ENCODE measurements around the gene PPP1R12B.
"Not testable (repeated sequence)": the region's sequence is repeated elsewhere in the genome, so short reads cannot be mapped to it uniquely, and the experiment has no call there.

Gene PPP1R12B

DNA sequence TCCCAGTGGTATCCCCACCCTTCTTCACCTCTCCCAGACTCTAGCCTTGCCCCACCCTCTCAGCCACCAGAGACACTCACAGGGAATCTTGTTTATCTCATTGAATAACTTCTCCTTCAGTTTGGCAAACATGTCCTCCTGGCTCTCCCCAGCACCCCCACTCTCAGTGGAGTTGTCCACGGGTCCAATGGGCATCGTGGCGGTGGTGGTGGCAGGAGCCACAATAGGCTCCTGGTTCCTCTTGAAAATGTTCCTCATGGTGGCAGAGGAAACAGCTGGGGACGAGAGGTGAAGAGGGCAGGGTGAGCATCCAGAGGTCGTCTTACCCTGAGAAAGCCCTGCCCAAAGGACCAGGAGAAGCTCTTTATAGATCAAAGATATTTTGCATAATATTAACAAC, 257.0 kb downstream of the PPP1R12B start:
- no peak for DNase-seq (ENCODE audit: low read depth in 2 of 2)

GRCh38 chr1:202612036-202612435, 263.5 kb downstream of the PPP1R12B start:
- DNase-seq (ENCODE audit: low read depth in 2 of 2): not testable (repeated sequence)

GRCh38 chr1:202613571-202613970, 265.1 kb downstream of the PPP1R12B start:
- no peak for DNase-seq (ENCODE audit: low read depth in 2 of 2)

DNA sequence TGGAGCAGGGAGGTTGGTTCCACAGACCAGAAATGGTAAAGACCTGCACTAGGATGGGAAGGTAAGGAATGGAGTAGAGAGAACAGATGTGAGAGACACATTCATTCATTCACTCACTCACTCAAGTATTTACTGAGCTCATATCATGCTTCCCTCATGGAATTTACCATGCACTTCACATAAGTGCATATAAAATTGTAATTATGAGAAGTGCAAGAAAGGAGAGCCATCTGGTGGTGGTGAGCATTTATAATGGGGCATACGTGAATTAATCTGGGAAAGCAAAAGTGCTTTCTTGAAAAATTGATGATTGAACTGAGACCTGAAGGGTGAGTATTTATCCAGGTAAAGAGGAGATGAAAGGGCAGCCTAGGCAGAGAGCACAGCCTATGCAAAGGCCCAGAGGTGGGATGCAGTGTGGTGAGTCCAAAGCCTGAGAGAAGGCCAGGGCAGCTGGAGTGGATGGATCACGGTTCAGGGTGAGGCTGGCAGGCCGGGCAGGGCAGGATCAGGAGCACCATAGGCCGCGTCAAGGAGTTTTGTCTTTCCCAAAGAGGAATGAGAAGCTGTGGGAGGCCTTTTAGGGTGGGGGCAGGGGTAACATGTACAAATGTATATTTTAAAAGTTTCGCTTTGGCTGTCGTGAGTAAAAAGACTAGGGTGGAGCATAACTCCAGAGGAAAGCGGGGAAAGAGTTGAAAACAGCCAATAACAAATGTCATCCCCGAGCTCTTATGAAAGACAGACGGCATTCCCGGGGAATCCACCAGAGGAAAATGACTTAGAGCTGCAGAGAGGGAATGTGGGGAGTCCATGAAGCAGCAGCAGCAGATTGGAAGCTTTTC, 266.1 kb downstream of the PPP1R12B start:
- DNase-seq (ENCODE audit: low read depth in 2 of 2): not testable (repeated sequence)

GRCh38 chr1:202615208-202615500, 266.7 kb downstream of the PPP1R12B start:
- DNase-seq (ENCODE audit: low read depth in 2 of 2): not testable (repeated sequence)

DNA sequence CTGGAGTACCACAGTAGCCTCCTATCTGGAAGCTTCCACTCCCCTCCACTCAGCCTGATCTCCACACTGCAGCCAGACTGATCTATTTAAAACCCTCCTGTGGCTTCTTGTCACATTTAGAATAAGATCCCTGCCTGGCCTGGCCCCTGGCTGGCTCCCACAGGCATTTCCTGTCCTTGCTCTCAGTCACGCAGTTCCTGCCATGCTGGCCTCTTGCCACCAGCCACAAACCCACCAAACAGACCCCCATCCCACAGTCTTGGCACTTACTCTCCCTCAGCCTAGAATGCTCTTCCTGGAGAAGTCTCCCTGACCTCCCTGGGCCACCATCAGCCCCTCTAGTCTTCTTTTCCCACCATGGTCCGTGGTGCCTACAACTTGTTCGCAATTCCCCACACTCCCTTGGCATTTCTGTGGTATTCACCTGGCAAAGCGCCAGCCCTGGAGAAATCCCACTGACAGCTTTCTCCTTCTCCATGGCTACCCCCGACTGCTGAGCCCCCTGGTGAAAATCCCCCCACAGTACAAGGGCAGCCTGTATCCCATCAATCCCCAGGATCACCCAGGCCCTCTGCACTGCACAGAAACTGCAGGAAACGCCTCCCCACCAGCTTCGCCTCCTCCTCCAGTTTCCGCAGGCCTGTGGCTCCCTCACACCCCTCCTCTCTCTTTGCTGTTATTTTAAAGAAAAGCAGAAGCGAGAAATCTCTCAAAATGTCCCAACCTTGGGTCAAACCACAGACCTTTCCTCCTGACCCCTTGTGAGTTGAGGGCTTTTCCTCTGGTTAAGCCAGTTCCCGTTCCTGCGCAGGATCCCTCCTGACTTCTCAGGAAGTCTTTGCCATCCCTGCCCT, 267.2 kb downstream of the PPP1R12B start:
- DNase-seq (ENCODE audit: low read depth in 2 of 2): no peak

- DNase-seq (ENCODE audit: low read depth in 2 of 2): no peak
Observed at GRCh38 chr1:202616355-202616915, 267.9 kb downstream of the PPP1R12B start.

GRCh38 chr1:202619012-202619411, 270.5 kb downstream of the PPP1R12B start:
- DNase-seq (ENCODE audit: low read depth in 2 of 2): not testable (repeated sequence)

- no peak for DNase-seq (ENCODE audit: low read depth in 2 of 2)
Observed at GRCh38 chr1:202619505-202619904, 271.0 kb downstream of the PPP1R12B start.

- not testable (repeated sequence) for DNase-seq (ENCODE audit: low read depth in 2 of 2)
Observed at GRCh38 chr1:202620036-202620435, 271.5 kb downstream of the PPP1R12B start.

GRCh38 chr1:202621446-202621845, 272.9 kb downstream of the PPP1R12B start:
- no peak for DNase-seq (ENCODE audit: low read depth in 2 of 2)

DNA sequence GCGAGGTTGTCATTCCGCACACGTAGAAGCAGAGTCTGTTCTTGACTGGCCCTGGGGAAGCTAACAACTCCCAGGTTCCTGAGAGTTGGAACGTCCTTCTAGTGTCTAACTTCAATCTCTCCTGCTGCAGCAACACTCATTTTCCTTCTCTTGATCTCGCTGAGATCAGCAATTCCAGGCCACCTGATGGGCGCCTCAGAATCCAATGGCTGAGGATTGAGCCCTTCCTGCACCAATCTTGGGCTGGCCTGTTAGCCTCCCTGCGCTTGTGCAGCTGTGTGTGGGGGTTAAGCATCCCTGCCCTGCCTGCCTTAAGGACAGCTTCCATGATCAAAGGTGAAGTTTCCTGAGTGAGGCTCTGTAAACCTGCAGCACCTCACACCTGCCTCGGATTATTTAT, 273.9 kb downstream of the PPP1R12B start:
- no peak for DNase-seq (ENCODE audit: low read depth in 2 of 2)

GRCh38 chr1:202623075-202623474, 274.6 kb downstream of the PPP1R12B start:
- no peak for DNase-seq (ENCODE audit: low read depth in 2 of 2)

- not testable (repeated sequence) for DNase-seq (ENCODE audit: low read depth in 2 of 2)
Observed at GRCh38 chr1:202623476-202623875, 275.0 kb downstream of the PPP1R12B start.

- no peak for DNase-seq (ENCODE audit: low read depth in 2 of 2)
Observed at GRCh38 chr1:202624088-202624780, 275.7 kb downstream of the PPP1R12B start.

DNA sequence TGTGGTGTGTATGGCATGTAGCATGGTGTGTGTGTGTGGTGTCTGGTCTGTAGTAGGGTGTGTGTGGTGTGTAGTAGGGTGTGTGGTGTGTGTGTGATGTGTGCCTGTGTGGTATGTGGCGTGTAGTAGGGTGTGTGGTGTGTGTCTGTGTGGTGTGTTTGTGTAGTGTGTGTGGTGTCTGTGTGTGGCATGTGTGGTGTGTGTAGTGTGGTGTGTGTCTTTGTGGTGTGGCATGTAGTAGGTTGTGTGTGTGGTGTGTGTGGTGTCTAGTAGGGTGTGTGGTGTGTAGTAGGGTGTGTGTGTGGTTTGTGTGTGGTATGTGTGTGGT, 276.2 kb downstream of the PPP1R12B start:
- no peak for DNase-seq (ENCODE audit: low read depth in 2 of 2)

GRCh38 chr1:202625416-202626360, 277.2 kb downstream of the PPP1R12B start:
- DNase-seq (ENCODE audit: low read depth in 2 of 2): peak in 1 of 2 experiments; percentile 39

GRCh38 chr1:202627036-202627435, 278.5 kb downstream of the PPP1R12B start:
- not testable (repeated sequence) for DNase-seq (ENCODE audit: low read depth in 2 of 2)

DNA sequence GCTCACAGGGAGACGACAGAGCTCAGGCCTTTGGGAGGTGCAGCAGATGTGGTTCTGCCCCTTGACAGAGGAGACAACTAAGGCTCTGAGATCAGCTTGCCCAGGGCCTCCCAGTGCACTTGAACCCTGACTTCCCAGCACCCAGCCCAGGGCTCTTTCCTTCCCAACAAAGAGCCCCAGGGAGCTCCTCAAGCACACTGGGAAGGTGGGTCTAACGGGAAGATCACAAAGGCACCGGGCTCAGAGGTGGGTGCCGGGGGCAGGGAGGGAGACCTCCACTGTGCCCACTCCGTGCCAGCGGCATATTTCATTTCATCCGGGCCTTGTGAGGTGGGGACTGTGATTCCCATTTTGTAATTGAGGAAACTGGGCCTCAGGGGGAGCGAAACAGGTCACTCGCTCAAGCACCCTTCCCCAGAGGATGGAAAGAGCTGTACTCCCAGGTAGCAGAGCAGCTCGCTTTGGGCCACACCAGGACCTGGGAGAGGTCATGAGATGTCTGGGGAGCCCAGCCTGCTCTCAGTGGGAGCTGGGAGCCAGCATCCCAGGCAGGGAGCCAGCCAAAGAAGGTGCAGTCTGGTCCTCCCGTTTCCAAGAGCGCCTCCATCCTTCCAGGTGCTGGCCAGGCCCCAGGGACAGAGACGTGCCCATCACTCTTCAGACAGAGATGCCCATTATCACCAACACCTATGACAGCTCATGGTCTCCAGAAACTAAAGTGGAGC, 279.5 kb downstream of the PPP1R12B start:
- no peak for DNase-seq (ENCODE audit: low read depth in 2 of 2)

- DNase-seq (ENCODE audit: low read depth in 2 of 2): no peak
Observed at GRCh38 chr1:202628646-202629215, 280.2 kb downstream of the PPP1R12B start.

Data from stimulated activated CD4-positive, alpha-beta T cell treated with anti-CD3 and anti-CD28 coated beads, Interleukin-12 subunit alpha, Interleukin-12 subunit beta, amount 100 ng/mL, for 24 hours (primary cell).